ENCODE measurements around the gene ERICH3. TPM values are rescaled to one million over a fixed set of nuclear protein-coding genes. Genes with fewer than 3 reads are reported as not detected.

The ERICH3 gene
- total and polyA plus RNA-seq, 7 donors = 0.14 to 0.55 (median 0.26) TPM; not detected in 2

GRCh38 chr1:74570797-74571492 is 102.6 kb downstream of the ERICH3 start:
- intact Hi-C loops (cut with DNase I) = no loop called here
- no peaks in the 10 kb centered on the region for H3K9me3 ChIP-seq
- no peak for DNase-seq
- H3K36me3 ChIP-seq = no peaks in the 10 kb centered on the region
- H3K27me3 ChIP-seq = no peaks in the 10 kb centered on the region
- TF ChIP-seq EP300 (IDR thresholded peaks at IDR 0.05) = no peak
- no peak for TF ChIP-seq CTCF (IDR thresholded peaks at IDR 0.05)
- TF ChIP-seq POLR2A (IDR thresholded peaks at IDR 0.05) = no peak
- no peak for TF ChIP-seq POLR2AphosphoS5 (IDR thresholded peaks at IDR 0.05)
- H3K4me1 ChIP-seq = no peaks in the 10 kb centered on the region
- H3K27ac ChIP-seq = no peak overlapping the region
- WGBS, 2 donors = 34 to 43% methylated on average over 14 of the region's 14 CpGs
- no peak overlapping the region for H3K4me3 ChIP-seq

GRCh38 chr1:74549932-74550331 is 123.7 kb downstream of the ERICH3 start:
- WGBS, 2 donors = 91% methylated on average over 2 of the region's 2 CpGs
- no peaks in the 10 kb centered on the region for H3K36me3 ChIP-seq
- no peaks in the 10 kb centered on the region for H3K4me1 ChIP-seq
- no peak for DNase-seq
- no peaks in the 10 kb centered on the region for H3K27me3 ChIP-seq
- no peak for TF ChIP-seq EP300 (IDR thresholded peaks at IDR 0.05)
- TF ChIP-seq CTCF (IDR thresholded peaks at IDR 0.05) = no peak
- TF ChIP-seq POLR2A (IDR thresholded peaks at IDR 0.05) = no peak
- no peak for TF ChIP-seq POLR2AphosphoS5 (IDR thresholded peaks at IDR 0.05)
- H3K4me3 ChIP-seq = no peak overlapping the region
- H3K27ac ChIP-seq = no peak overlapping the region
- no peaks in the 10 kb centered on the region for H3K9me3 ChIP-seq
- intact Hi-C loops (cut with DNase I) = no loop called here

- 74 to 80% methylated on average over 4 of the region's 4 CpGs for WGBS, 2 donors
- DNase-seq = no peak
- Histone ChIP-seq H3K27me3 (no peaks in the 10 kb centered on the region), H3K9me3 (peaks cover 0 to 2% (median 0%) of the 10 kb centered on the region in 4 donors), H3K36me3 (no peaks in the 10 kb centered on the region), H3K27ac (no peak overlapping the region), H3K4me3 (no peak overlapping the region), H3K4me1 (no peaks in the 10 kb centered on the region)
- TF ChIP-seq CTCF (IDR thresholded peaks at IDR 0.05) (no peak), POLR2A (IDR thresholded peaks at IDR 0.05) (no peak), EP300 (IDR thresholded peaks at IDR 0.05) (no peak), POLR2AphosphoS5 (IDR thresholded peaks at IDR 0.05) (no peak)
- intact Hi-C loops (cut with DNase I) = no loop called here
Observed at GRCh38 chr1:74548961-74549750, 124.4 kb downstream of the ERICH3 start.

GRCh38 chr1:74545821-74546220 is 127.8 kb downstream of the ERICH3 start:
- H3K9me3 ChIP-seq = peaks cover 0 to 2% (median 0%) of the 10 kb centered on the region in 4 donors
- H3K27ac ChIP-seq = no peak overlapping the region
- 89 to 94% methylated on average over 2 of the region's 2 CpGs for WGBS, 2 donors
- H3K27me3 ChIP-seq = no peaks in the 10 kb centered on the region
- intact Hi-C loops (cut with DNase I) = no loop called here
- no peak overlapping the region for H3K4me3 ChIP-seq
- H3K36me3 ChIP-seq = no peaks in the 10 kb centered on the region
- no peak for TF ChIP-seq POLR2A (IDR thresholded peaks at IDR 0.05)
- TF ChIP-seq CTCF (IDR thresholded peaks at IDR 0.05) = no peak
- TF ChIP-seq EP300 (IDR thresholded peaks at IDR 0.05) = no peak
- TF ChIP-seq POLR2AphosphoS5 (IDR thresholded peaks at IDR 0.05) = no peak
- no peak for DNase-seq
- no peaks in the 10 kb centered on the region for H3K4me1 ChIP-seq
